22Rv1 (cell line): Measurements from ENCODE around the gene RMI2.
"Not testable (repeated sequence)": the region's sequence is repeated elsewhere in the genome, so short reads cannot be mapped to it uniquely, and the experiment has no call there.

ENCODE experiments used
- H3K27ac ChIP-seq: fragments of 450-650 bp; 2 replicates; pipeline ENCODE4 v1.5.1; 2017
- ZFX ChIP-seq: fragments of 450-650 bp; IDR thresholded peaks from 2 replicates; pipeline ENCODE4 v1.6.1; 2017; ENCODE audit warnings: antibody characterized with exemption, borderline replicate concordance
- TF ChIP-seq, protein P1 (sequence below): fragments of 450-650 bp; IDR thresholded peaks from 2 replicates; pipeline ENCODE4 v1.5.1; 2017; ENCODE audit warnings: mild to moderate bottlenecking

RMI2 gene

DNA sequence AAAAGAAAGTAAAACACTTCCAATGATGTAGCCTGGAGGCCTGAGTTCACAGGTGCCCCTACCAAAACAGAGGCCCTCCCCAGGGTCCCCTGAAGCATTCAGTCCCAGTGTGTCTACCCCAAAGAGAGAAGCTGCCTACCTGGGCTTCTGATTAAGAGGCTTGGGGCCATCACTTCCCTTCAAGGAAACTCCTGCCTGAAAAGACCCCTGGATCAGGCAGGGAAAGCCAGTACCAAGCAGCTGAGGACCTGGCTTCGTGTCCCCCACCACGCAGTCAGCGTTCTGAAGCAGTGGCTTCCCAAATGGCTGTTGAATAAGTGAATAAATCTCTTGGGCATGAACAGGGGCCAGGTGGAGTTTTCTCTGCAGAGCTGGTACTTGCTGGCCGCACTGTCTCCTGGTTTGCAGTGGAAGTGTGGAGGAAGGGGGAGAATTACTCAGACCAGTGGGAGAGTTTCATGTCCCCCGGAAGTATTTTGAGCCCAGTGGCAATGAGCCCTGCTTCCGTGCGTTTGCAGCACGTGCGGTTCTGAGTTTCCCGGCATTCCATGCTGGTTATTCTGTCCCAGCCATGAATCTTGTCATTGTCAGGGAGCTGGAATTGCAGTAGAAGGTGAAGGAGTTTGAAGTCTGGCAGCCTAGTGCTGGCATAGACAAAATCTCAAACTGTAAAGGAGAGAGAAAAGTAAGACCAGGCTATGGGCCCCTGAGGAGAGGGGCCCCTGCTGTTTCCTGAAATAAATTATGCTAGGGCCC, 27.0 kb downstream of the RMI2 start:
- no peak overlapping the region for H3K27ac ChIP-seq

DNA sequence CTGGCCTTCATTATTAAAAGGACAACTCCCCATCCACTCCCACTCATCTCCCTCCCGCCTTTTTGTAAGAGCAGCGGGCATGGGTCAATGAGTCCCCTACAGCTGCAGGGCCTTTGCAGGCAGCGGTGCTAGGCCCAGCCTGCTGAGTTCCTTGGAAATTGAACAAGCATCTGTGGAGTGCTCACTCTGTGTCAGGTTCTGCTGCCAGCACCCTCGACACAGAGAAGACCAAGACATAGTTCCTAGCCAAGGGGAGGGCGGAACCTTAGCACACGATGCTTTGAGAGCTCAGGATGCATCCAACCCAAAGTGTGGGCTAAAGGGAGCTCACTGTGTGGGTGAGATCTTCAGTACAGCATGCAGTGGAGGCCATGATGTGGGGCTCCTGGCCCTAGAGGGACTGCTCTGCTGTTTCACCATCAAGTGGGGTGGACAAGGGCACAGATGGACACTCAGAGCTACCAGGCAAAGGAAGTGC, 27.6 kb downstream of the RMI2 start:
- no peak overlapping the region for H3K27ac ChIP-seq

More for the DNA sequence above, 27.0 kb downstream of the RMI2 start:
- TF ChIP-seq, protein P1, sequence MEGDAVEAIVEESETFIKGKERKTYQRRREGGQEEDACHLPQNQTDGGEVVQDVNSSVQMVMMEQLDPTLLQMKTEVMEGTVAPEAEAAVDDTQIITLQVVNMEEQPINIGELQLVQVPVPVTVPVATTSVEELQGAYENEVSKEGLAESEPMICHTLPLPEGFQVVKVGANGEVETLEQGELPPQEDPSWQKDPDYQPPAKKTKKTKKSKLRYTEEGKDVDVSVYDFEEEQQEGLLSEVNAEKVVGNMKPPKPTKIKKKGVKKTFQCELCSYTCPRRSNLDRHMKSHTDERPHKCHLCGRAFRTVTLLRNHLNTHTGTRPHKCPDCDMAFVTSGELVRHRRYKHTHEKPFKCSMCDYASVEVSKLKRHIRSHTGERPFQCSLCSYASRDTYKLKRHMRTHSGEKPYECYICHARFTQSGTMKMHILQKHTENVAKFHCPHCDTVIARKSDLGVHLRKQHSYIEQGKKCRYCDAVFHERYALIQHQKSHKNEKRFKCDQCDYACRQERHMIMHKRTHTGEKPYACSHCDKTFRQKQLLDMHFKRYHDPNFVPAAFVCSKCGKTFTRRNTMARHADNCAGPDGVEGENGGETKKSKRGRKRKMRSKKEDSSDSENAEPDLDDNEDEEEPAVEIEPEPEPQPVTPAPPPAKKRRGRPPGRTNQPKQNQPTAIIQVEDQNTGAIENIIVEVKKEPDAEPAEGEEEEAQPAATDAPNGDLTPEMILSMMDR, result peak; percentile 40
- TF ChIP-seq ZFX, result no peak

DNA sequence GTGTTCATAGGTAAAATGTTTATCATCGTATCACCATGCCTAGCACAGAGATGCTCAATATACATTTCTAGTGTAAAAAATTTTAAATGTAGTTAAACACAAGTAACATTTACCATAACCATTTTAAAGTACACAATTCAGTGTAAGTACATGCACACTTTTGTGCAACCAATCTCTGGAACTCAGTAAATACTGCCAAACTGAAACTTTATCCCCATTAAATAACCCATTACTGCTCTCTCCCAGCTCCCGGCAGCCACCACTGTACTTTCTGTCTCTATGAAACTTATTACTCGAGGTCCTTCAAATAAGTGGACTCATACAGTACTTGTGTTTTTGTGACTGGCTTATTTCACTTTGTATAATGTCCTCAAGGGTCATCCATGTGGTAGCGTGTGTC, 29.0 kb downstream of the RMI2 start:
- TF ChIP-seq ZFX, result no peak
- TF ChIP-seq, protein P1, result no peak
- H3K27ac ChIP-seq, result no peak overlapping the region

More for the DNA sequence above, 27.6 kb downstream of the RMI2 start:
- TF ChIP-seq, protein P1, result no peak
- no peak for TF ChIP-seq ZFX

DNA sequence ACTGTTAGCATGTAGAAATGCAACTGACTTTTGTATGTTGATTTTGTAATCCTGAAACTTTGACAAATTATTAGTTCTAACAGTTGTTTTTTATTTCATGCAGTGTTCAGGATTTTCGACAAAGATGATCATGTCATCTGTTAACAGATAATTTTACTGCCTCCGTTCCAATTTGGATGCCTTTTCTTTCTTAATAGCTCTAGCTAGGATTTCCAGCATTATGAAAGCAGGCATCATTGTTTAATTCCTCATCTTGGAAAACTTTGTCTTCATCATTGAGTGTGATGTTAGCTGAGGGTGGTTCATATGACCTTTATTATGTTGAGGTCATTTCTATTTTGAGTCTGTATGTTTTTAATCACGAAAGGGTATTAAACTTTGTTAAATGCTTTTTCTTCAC, 31.9 kb downstream of the RMI2 start:
- no peak overlapping the region for H3K27ac ChIP-seq
- TF ChIP-seq, protein P1, result no peak
- no peak for TF ChIP-seq ZFX

DNA sequence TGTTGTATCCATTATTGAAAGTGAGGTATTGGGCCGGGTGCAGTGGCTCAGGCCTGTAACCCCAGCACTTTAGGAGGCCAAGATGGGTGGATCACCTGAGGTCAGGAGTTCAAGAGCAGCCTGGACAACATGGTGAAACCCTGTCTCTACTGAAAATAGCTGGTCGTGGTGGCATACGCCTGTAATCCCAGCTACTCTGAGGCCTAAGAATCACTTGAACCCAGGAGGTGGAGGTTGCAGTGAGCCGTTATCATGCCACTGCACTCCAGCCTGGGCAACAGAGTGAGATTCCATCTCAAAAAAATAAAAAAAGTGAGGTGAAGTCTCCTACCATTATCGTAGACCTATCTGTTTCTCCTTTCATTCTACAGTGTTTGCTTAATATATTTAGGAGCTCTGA, 33.7 kb downstream of the RMI2 start:
- not testable (repeated sequence) for H3K27ac ChIP-seq

DNA sequence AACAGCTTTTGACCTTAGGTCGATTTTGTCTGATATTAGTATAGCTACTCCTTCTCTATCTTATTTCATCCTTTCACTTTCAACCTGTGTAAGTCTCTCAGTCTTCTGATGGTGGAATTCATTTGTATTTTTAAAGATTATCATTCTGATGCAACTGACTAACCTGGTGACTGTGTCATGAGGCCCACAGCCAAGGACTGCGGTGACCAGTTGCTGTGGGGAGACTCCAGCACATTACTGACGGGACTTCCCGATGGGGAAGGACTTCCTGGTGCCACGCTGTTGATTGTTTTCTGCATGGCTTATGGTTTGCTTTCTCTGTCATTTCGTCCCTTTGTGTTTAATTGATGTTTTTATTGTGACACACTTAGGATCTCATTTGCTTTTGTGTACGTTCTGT, 34.2 kb downstream of the RMI2 start:
- TF ChIP-seq, protein P1, result no peak
- TF ChIP-seq ZFX, result no peak
- no peak overlapping the region for H3K27ac ChIP-seq

DNA sequence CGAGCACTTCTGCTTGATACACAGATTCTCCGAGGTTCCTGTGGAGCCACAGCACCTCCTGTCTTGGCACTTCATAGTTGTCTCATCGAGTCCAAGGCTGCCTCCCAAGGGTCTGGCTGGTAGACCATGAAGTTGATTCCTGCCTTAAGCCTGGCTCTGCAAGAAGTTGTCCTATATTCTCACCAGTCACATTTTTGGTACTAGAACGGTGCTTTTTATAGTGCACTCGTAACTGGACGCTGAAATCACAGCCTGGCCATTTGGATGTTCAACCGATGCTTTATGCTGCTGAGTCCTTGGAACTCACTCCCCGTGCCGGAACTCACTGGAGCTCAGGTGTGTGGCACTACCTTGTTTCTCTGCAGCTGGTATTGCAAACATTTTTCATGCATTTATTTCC, 35.6 kb downstream of the RMI2 start:
- TF ChIP-seq, protein P1, result no peak
- no peak for TF ChIP-seq ZFX
- no peak overlapping the region for H3K27ac ChIP-seq
